RWPE2 (cell line): ENCODE measurements around the gene MRPL40.
"Not testable (repeated sequence)": the region's sequence is repeated elsewhere in the genome, so short reads cannot be mapped to it uniquely, and the experiment has no call there.

ENCODE experiments used
- ATAC-seq: fragments of 200-7000 bp; cut with Tn5 transposase; 3 replicates; pipeline ENCODE4 v1.9.1; 2021; ENCODE audit warnings: low read depth
- DNase-seq: peaks from one replicate; pipeline ENCODE4 v3.0.0-alpha.2; 2020; ENCODE audit warnings: low spot score
- H3K27ac ChIP-seq: fragments of 450-650 bp; 2 replicates; pipeline ENCODE4 v1.5.1; 2017; ENCODE audit warnings: mild to moderate bottlenecking; ENCODE audit not compliant: poor library complexity, severe bottlenecking
- H3K27me3 ChIP-seq: fragments of 250-450 bp; sonication (Bioruptor Pico); 2 replicates; pipeline ENCODE4 v1.5.1; 2021; ENCODE audit warnings: mild to moderate bottlenecking, moderate library complexity; ENCODE audit not compliant: insufficient read depth, poor library complexity, severe bottlenecking
- H3K36me3 ChIP-seq: fragments of 250-450 bp; sonication (Bioruptor Pico); 2 replicates; pipeline ENCODE4 v1.5.1; 2020; ENCODE audit warnings: low read depth, mild to moderate bottlenecking, moderate library complexity
- H3K4me1 ChIP-seq: fragments of 250-450 bp; sonication (Bioruptor Pico); 2 replicates; pipeline ENCODE4 v1.5.1; 2021; ENCODE audit warnings: mild to moderate bottlenecking, moderate library complexity; ENCODE audit not compliant: insufficient read depth, poor library complexity, severe bottlenecking
- H3K4me3 ChIP-seq: fragments of 250-450 bp; sonication (Bioruptor Pico); 2 replicates; pipeline ENCODE4 v1.5.1; 2021; ENCODE audit warnings: mild to moderate bottlenecking, moderate library complexity; ENCODE audit not compliant: severe bottlenecking
- H3K9me3 ChIP-seq: fragments of 250-450 bp; sonication (Bioruptor Pico); 2 replicates; pipeline ENCODE4 v1.5.1; 2021; ENCODE audit warnings: mild to moderate bottlenecking, moderate library complexity; ENCODE audit not compliant: severe bottlenecking
- CTCF ChIP-seq: fragments of 450-650 bp; IDR thresholded peaks from one replicate; pipeline ENCODE4 v1.5.1; 2017; ENCODE audit warnings: mild to moderate bottlenecking, moderate library complexity; ENCODE audit not compliant: poor library complexity, severe bottlenecking

MRPL40 gene

GRCh38 chr22:19438298-19438697 lies 6.0 kb downstream of the MRPL40 start:
- peaks cover 46% of the 10 kb centered on the region for H3K36me3 ChIP-seq
- DNase-seq (no peak), ATAC-seq (no peak)
- H3K4me1 ChIP-seq = no peaks in the 10 kb centered on the region
- no peak for TF ChIP-seq CTCF
- H3K4me3 ChIP-seq = no peak overlapping the region
- H3K9me3 ChIP-seq = no peaks in the 10 kb centered on the region
- no peak overlapping the region for H3K27ac ChIP-seq
- no peaks in the 10 kb centered on the region for H3K27me3 ChIP-seq

DNA sequence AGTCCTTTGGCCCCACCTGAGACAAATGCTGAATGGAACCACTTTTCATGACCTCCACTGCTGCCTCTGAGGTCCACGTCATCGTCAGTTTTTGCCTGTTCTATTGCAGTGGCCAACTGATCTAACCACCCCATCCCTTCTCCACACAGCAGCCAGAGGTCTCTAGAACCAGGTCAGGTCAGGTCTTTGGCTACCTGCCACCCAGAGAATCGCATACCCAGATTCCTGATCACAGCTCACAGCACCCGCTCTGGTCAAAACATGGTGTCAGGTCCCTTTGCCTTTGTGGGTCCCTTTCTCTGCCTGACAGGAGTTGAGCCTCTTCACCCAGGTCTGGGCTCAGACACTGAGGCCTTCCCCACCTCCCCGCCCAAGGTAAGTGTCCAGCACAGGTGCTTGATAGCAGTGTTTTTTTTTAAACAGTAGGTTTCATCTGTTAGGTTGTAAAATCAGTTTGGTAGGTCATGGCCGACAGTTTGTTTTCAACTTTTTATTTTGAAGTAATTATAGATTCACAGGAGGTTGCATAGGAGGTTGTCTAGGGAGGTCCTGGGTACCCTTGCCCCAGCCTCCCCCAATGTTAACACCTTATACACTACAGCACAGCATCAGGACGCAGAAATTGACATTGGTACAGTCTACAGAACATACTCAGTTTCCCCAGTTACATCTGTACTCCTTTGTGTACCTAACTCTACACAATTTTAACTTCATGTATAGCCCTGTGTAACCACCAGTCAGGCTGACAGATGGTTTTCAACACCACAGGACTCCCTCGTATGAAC lies 8.3 kb downstream of the MRPL40 start:
- Histone ChIP-seq H3K27ac (no peak overlapping the region), H3K4me3 (no peak overlapping the region), H3K27me3 (no peaks in the 10 kb centered on the region), H3K36me3 (peaks cover 51% of the 10 kb centered on the region), H3K4me1 (no peaks in the 10 kb centered on the region), H3K9me3 (no peaks in the 10 kb centered on the region)
- no peak for TF ChIP-seq CTCF
- DNase-seq = no peak
- no peak for ATAC-seq

- no peaks in the 10 kb centered on the region for H3K9me3 ChIP-seq
- no peaks in the 10 kb centered on the region for H3K4me1 ChIP-seq
- no peak overlapping the region for H3K27ac ChIP-seq
- H3K36me3 ChIP-seq = peaks cover 55% of the 10 kb centered on the region
- ATAC-seq (no peak), DNase-seq (no peak)
- H3K27me3 ChIP-seq = no peaks in the 10 kb centered on the region
- no peak overlapping the region for H3K4me3 ChIP-seq
- no peak for TF ChIP-seq CTCF
Measured at GRCh38 chr22:19442166-19442565, 9.8 kb downstream of the MRPL40 start.

DNA sequence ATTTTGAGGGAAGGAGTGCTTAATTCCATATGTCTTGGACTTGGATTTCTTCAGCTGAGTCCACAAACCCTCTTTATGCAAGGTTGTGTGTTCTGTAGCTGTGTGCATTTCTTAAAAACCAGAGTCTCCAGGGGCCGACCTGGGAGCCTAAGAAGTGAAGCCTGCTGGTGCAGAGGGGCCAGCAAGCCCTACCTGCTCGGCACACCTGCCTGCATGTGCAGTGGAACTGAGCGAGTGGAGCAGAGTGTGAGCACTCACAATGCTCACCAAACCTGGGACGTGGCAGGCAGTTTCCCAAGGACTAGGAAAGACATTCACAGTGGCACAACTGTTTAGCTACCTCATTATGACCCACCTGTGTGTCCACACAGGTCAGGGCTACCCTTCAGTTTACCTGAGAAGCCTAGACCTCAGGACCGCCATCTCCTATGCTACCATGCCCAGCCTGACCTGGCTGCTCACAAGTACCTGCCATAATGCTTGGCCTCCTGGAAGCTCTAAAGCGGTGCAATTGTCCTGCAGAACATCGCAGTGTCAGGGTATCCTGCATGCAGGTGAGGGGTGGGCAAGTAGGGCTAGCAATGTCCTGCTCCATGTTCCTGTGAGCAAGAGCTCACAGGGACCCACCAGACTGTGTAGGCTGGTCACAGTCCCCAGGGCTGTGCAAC lies 11.3 kb downstream of the MRPL40 start:
- Histone ChIP-seq H3K27ac (no peak overlapping the region), H3K9me3 (no peaks in the 10 kb centered on the region), H3K4me1 (no peaks in the 10 kb centered on the region), H3K27me3 (no peaks in the 10 kb centered on the region), H3K36me3 (peaks cover 50% of the 10 kb centered on the region), H3K4me3 (no peak overlapping the region)
- no peak for ATAC-seq
- no peak for TF ChIP-seq CTCF
- DNase-seq = no peak

GRCh38 chr22:19445279-19445982 lies 13.1 kb downstream of the MRPL40 start:
- H3K27me3 ChIP-seq, H3K27ac ChIP-seq, H3K9me3 ChIP-seq, H3K4me1 ChIP-seq, ATAC-seq, DNase-seq, H3K4me3 ChIP-seq: not testable (repeated sequence)
- H3K36me3 ChIP-seq = peaks cover 58% of the 10 kb centered on the region
